Measurements from ENCODE around the gene RPTOR.

DNA sequence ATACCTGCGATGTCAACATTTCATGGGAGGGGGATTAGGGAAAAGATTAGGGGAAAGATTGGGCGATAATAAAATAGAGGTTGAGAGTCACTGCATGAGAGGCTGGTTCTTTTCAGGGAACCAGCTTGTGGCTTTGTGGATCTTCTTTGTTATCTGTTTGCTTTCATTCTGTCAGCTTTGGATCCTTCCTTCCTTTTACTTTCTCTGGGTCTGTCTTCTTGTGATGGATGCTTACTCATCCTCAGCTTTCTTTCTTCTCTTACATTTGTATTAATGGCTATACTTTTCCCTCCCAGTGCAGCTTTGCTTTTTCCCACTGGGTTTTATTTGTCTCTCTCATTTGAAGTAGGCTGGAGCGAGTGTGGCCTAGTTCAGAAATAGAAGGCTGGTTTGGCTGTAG, 47.1 kb downstream of the RPTOR start:
- TF ChIP-seq EZH2 (IDR thresholded peaks at IDR 0.05; ENCODE audit: insufficient read depth, poor library complexity, severe bottlenecking) (no peak), EZH2phosphoT487 (IDR thresholded peaks at IDR 0.05; ENCODE audit: insufficient read depth, low read depth) (no peak)
